GM21528 (cell line): ENCODE results near the gene AQP1.

ENCODE experiments used
- ATAC-seq: cut with Tn5 transposase; IDR thresholded peaks from one replicate; pipeline ENCODE4 v1.9.1; 2021; ENCODE audit warnings: mild to moderate bottlenecking, moderate library complexity; ENCODE audit not compliant: unreplicated experiment, low FRiP score

Gene AQP1

DNA sequence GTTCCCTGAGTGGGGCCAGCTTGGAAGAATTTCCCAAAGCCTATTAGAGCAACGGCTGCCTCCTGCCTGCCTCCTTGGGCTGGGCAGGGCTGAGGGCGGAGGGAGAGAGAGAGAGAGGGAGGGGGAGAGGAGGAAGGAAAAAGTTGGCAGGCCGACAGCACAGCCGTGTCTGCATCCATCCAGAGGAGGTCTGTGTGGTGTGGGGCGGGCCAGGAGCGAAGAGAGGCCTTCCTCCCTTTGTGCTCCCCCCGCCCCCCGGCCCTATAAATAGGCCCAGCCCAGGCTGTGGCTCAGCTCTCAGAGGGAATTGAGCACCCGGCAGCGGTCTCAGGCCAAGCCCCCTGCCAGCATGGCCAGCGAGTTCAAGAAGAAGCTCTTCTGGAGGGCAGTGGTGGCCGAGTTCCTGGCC, at the start of gene AQP1:
AQP1 (plus strand) TSS at position 293 of the 409 bp plus-strand sequence; CDS start at position 350, 57 bp downstream.
- ATAC-seq, result no peak

DNA sequence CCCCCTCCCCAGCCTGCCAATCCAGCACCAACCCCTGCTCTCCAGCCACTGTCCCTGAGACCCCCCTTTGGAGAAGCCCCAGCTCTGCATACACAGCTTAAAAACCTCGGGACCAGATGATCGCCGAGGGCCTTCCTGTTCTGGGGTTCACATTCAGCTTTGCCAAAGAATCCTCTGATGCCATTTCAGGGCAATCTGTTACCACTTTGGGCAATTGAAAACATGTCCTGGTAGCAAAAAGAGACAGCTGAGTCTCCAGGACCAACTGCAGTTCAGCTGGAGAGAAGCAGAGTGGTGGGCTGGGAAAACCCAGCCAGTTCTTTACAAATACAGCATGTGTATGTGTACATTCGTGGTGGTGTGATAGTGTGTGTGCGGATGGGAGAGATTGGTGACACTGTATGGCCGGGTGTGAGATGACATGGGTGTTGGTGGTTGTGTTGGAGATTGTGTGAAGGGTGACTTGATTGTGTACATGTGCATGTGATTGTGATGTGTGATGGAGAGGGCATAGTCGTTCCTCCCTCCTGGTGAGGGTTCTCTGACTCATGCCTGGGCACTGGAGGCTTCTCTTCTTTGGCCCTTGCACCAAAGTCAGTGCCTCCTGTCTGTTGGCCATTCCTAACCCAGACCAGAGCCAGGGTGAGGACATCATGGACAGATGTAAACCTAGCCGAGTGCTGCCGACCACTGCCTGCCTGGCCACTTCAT, 48.5 kb upstream of the AQP1 start:
- no peak for ATAC-seq

DNA sequence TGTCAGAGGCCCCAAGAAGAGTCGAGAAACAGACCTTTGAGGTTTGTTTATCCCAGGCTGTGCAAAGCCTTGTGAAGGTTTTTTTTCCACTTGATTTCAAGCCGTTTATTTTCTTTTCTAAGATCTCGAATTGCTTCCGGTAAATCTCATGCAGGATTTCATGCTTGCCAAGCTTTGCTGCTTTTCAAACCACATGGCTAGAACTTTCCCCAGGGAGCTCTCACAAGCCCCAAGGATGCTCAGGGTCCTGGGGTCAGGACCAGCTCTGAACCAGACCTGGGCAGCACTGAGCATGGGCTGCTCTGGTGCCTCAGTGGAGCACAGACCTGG, 48.0 kb upstream of the AQP1 start:
- ATAC-seq, result no peak

DNA sequence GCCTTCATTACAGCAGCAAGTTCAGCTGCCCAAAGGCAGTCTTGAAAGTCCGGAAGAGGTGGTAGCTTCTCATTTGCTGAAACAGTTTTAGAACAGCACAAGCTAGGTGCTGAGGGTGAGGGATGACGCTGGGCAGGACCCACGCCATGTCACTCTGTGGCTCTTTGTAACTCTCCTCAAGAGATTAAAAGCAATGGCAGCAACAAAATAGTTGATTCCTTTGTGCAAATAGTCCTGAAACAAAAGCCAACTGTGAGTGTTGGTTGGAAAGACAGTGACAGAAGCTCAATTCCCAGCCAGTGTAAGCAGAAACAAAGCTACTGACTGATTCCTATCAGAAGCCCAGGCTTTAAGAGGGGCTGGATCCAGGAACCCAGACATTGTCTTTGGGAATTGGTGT, 47.6 kb upstream of the AQP1 start:
- ATAC-seq, result no peak

DNA sequence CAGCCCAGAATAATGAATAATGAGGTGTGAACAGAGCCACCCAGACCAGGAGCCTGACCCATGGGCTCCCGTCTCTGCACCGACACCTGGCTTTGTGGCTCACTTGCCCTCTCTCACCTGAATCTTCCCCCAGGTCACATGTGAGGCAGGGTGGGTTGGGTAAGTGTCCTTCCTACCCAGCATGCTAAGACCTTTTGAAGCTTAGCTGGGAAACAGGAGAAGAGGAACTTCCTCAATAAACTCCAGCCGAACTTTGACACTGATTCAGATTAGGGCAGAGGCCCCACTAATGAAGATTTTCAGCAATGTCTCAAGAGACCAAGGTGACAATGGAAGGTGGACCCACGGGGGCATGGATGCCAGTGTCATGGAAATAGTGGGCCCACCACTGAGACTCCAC, 46.6 kb upstream of the AQP1 start:
- ATAC-seq, result no peak

DNA sequence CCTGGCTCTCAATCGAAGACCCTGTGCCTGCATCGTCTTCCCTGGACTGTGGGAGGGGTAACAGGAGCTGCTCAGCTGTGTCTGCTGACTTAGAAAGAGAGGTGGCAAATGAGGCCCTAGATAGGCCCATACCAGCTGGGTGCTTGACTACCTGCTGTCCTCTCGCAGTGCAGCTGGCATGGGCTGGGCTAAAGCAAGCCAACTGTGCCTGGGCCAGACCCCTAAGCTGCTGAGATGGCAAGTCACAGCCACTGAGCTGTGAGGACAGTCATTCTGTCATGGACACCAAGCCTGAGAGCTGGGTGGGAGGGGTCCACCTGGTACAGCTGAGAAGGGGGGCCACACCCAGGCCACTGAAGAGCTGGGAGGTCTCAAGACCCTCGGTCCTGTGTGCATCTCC, 45.8 kb upstream of the AQP1 start:
- ATAC-seq, result no peak

DNA sequence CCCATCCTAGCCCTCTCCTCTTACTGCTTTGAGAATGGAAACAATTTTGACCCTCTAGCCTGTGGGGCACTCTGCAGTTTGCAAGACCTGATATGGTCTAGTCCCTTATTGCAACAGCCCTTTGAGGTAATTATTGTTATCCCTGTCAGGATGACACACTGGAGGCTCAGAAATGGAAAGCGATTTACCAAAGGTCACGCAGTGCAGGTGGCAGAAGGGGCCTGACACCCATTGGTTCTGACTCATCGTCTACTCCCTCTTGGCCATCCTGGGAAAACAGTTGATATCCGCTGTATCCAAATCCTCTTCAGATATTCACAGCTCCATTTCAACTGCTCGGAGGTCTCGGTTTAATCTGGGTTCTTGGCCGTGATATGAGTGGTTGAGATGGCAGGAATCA, 44.7 kb upstream of the AQP1 start:
- no peak for ATAC-seq

DNA sequence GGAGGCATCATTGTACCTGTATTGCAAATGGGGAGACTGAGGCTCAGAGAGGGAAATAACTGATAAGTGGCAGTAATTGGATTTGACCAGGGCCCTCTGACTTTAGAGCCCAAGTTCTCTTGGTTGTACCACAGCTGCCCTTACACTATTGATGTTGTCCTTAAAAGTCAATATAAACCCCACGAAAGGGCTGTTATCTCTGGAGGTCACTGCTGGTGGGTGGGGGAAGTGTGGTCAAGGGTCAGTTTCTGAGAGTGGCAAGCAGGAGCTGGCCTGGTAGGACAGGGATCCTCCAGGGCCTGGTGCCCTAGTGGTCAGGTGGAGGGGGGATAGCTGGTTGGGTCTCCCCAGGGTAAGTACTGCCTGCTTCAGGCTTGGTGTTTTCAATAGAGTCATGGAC, 44.2 kb upstream of the AQP1 start:
- ATAC-seq, result no peak

DNA sequence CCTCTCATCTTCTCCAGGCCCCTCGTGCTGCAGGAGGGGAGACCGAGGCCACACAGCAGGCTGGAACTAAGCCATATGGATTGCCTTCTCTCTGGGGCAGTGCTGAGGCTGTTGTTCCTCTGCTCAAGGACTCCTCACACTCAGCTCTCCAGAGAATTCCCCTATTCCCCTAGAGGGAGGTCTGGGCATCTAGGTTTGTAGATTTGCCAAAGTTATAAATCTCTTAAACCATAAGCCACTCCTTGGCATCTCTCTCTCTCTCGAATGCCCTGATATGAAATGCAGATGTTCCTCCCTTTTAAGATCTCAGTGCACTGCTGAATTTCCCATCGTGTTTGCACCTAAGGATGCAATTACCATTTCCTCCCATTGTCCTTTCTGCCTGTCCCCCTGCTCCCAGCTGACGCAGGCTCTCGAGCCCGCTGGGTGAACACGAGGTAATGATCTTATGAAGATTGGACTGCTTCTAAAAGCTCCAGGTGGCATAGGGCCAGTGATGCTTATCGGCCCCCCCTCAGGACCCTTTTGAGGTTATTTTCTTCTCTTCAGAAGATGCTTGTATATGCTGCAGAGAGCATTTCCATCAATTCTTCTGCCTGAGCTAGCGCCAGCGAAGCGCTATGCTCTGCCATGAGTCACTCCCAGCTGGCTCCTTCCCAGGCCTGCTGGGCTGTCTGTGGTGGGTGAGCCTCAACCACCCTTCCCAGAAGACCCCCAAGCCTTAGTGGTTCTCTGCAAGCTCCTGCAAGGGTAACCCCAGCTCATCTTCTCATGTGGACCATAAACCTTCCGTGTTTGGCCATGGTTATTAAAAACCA, 41.6 kb upstream of the AQP1 start:
- no peak for ATAC-seq

DNA sequence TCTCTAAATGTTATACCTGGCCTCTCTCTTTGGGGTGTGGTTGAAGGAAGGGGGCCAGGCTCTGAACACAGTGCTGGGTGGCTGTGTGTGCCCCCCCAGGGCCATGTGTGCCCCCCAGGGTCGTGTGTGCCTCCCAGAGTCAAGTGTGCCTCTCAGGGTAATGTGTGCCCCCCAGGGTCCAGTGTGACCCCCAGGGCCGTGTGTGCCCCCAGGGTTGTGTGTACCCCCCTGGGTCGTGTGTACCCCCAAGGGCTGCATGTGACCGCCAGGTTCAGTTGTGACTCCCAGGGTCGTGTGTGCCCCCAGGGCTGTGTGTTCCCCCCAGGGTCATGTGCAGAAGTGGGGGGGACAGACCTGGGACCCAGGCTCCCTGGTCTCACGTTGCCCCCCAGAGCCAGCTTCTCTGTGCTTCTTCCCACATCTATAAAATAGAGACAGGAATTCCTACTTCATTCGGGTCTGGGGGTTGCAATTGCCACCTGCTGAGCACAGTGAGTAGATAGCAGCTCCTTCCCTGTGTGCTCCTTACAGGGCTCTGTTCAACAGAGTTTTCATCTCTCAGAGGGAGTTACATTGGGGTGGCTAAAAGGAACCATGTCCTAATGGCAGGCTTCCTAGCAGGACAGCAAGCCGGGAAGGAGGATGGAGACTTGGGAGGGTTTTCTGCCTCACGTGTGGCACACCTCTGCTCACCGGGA, 40.7 kb upstream of the AQP1 start:
- no peak for ATAC-seq

DNA sequence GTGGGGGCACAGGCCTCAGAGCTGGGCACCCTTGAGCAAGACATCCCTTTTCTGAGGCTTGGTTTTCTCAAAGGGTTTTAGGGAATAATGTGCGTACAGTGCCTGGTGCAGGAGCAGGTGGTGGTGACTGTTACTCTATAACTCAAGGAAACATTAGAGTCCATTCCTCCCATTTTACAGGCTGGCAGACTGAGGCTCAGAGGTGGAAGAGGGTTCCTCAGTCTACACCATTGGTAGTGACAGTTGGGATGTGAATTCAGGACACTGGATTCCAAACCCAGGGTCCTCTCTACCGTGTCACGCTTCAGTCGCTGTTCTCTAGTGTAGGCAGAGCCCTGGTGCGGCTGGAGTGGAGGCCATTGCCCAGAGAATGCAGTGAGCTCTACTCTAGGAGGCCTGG, 40.0 kb upstream of the AQP1 start:
- no peak for ATAC-seq

DNA sequence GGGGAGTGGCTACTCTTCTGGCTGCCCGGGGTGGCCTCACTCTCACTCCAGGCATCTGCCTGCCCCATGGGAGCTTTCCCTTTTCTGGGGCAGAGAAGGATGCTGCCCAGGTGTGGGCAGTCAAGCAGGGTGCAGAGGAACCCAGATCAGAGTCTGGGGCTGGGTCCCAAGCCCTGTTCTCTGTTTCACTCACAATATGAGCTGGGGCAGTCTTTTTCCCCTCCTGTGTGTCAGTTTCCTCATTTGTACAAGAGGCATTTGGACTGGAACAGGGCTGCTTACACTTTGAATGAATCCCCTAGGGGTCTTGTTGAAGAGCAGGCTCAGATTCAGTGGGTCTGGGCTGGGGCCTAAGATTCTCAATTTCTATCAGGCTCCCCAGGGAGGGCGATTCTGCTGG, 38.4 kb upstream of the AQP1 start:
- ATAC-seq, result no peak

DNA sequence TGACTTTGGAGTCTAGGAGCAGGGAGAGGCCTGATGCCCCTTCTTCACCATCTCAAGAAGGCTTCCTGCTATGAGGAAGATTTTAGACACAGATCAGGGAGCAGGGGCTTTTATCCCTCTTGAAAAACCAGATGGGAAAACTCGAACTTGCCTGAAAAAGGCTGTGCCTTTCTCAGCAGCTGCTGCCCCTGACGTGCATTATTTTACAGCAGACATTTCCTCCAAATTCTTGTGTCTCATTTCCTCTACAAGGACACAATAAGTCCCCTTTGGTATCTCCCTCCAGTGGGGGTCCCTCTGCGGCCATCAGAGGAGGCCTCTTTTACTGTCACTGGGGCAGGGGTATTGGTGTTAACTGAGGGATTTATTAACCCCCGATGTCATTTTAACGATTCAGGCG, 38.0 kb upstream of the AQP1 start:
- ATAC-seq, result no peak

DNA sequence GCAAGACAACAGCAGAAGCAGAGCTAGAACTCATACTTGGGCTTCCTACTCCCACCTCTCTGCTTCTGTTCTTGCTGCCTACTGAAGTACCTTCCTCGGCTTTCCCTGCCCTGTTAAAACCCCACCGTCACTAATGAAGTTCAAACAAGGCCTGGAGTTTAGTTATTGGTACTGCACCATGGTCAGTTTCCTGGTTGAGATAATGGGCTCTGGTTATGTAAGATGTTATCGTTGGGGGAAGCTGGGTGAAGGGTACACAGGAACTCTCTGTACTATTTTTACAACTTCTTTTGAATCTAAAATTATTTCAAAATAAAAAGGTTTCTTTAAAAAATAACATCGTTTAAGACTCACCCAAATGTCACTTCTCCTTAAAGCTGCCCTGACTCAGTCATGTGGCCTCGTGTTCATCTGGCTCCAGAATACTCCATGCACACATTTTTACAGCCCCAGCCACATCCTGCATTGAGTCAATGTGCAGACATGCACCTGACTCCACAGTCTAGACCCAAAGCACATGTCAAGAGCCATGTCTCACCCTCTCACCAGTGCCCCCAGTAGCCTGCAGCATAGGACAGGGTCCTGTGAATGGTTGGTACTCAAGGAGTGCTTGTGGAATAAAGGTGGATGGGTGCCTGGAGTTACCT, 36.9 kb upstream of the AQP1 start:
- no peak for ATAC-seq

DNA sequence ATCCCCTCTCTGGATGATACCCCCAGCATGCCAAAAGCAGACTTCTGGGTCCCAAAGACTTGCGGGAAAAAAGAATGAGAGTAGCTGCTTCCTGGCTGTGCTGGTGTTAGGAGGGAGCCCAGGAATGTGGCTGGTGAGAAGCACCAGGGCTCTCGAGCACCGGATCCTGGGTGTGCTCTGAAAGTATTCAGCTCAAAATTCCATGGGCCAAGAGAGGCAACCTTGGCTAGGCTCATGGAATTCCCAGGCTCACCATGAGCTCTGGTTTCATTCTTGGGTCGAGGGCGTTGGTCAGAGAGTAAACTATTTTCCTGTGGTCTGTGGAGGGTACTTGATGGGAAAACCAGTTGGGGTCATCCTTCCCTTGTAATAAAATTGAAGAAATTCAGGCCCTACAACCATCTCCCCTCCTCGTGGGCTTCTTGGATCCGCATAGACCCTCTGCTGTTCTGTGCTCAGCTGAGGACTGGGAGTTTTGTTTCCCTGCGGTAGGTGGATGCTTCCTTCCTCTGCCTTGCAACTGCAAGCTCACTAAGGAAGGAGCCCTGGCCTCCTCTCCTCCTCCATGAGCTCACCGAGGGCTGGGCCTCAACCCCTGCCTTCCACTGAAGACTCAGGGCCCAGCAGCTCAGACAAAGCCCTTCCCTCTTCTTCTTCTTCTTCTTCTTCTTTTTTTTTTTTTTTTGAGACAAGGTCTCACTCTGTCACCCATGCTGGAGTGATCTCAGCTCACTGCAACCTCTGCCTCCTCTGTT, 34.5 kb upstream of the AQP1 start:
- ATAC-seq, result no peak

DNA sequence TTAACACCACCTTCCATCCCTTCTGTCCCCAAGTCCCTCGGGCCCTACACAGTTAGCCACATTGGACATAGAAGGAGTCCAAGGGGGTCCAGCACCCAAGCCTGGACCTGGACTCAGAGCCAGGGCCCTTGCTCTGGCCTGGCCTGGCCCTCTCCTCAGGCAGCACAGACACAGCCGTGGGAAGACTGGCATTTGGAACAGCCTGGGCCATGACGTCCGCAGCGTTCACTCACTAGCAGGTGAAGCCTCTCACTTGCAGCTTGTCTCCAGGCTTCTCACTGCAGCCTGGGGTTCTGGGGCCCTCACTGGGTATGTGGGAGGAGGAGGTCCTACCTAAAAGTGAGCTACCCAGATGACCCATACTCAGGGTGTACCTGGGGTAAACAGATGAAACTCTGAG, 33.7 kb upstream of the AQP1 start:
- ATAC-seq, result no peak

DNA sequence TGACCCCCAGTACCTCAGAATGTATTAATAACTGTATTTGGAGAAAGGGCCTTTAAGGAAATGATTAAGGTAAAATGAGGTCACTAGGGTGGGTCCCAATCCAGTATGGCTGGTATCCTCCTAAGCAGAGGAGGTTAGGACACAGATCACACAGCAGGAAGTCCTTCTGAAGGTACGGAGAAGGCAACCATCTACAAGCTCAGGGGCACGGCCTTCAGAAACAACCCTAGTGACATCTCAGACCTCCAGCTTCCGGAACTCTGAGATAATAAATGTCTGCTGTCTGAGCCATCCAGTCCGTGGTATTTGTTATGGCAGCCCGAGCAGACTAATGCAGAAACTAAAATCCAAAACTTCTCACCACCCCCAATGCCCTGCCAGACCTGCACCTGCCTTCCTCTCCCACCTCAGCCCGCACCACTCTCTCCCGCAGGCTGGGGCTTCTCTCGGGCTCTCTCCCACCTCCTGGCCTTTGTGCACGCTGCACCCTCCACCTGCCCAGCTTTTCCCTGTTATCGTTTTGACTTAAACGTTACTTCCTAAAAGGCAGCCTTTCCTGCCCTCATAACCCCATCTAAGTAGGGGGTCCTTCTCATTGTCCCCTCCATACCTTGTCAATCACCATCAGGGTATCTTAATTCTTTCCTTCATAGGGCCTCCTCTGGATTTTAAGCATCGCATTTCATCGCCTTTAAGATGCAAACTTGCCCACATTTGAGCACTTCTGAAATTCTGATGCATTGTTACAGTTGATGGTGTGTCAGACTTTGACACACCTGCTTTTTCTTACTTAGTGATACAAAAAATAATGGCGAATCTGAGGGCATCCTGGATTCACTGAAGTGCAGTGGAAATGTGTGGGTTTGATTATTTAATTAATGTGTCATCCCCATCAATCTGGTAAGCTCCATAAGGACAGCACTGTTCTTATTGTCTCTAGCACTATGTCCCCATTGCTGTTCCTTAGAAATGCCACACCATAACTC, 32.2 kb upstream of the AQP1 start:
- no peak for ATAC-seq

DNA sequence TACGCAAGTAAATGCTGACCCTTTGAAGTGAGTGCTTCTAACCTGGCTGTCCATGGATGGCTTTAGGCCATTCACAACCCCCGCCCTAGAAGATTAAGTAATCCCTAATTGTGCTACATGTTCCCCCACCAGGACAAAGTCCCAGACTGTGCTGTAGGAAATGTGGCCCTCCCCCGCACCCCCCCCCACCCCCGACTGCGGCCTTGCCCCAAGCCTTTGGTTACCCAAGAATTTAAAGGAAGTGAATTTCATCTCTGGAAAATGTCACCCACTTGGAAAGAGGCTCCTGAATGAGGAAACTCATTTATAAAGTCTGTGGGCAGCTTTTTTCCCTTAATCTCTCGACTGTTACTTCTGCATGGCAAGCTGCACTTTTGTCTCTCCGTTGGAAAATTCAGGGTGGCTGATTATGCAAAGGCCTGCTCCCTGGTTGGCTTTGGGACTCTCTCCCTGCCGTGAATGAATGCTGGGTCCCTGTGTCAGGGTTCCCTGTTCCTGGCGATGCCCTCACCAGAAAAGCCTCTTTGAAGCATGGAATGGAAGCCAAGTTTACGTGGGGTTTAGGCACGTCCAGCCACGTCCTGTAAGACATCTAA, 31.4 kb upstream of the AQP1 start:
- ATAC-seq, result no peak

DNA sequence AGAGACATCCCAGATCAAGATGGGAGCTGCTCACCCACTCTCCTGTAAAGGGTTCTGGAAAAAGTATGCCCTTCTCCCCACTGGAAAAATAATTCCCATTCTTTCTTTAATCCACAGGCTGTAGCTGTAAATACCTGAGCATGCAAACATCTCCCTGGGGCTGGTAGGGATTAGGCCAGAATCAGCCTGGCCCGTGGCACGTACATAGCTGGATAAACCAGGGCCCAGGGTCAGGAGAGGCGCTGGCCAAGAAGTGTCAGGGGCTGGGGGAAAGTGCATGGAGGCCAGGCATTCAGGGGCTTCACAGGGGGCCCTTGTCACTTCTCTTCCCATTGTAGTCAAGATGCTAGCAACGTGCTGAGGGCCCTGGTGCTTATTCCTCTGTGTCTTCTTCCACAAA, 30.7 kb upstream of the AQP1 start:
- no peak for ATAC-seq
